Inflammatory macrophage treated with lipopolysaccharide for 4 hours (primary cell): Measurements from ENCODE around the gene COBL.

Source experiments
- DNase-seq: peaks from one replicate; pipeline ENCODE4 v3.0.0-alpha.2; 2020

The COBL gene

GRCh38 chr7:51140199-51141164 is 176.1 kb downstream of the COBL start:
- DNase-seq: no peak

- DNase-seq: no peak
These were observed 176.8 kb downstream of the COBL start for GRCh38 chr7:51139796-51140195.

GRCh38 chr7:51138123-51139085 is 178.2 kb downstream of the COBL start:
- no peak for DNase-seq

DNA sequence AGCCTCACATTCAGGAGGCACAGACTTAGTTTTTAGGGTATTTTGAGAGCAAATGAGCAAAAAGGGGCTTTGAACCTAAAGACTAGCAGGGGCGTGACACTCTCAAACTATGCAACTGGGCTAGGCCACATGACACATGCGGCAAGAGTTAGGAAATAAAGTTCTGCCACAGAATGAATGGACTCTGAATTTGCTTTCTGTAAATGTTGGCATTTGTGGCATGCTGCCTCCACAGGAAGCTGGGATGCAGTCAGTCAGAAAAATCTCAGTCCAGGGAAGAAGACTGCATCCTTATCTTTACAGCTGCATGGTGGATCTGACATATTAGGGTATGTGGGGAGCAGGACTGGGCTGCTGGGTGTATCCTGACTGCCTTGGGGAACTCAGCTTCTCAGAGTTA is 181.0 kb downstream of the COBL start:
- no peak for DNase-seq

GRCh38 chr7:51134013-51134441 is 182.6 kb downstream of the COBL start:
- DNase-seq: no peak

DNA sequence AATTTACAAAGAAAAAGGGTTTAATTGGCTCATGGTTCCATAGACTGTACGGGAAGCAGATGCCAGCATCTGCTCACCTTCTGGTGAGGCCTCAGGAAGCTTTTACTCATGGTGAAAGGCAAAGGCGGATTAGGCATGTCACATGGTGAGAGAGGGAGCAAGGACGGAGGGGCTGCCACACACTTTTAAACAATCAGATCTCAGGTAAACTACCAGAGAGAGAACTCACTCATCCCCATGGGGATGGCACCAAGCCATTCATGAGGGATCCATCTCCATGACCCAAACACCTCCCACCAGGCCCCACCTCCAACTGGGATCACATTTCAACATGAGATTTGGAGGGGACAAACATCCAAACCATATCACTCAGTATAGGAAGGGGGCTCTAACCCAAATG is 183.9 kb downstream of the COBL start:
- DNase-seq: no peak

GRCh38 chr7:51129527-51130472 is 186.8 kb downstream of the COBL start:
- DNase-seq: no peak

GRCh38 chr7:51128545-51129435 is 187.8 kb downstream of the COBL start:
- no peak for DNase-seq

DNA sequence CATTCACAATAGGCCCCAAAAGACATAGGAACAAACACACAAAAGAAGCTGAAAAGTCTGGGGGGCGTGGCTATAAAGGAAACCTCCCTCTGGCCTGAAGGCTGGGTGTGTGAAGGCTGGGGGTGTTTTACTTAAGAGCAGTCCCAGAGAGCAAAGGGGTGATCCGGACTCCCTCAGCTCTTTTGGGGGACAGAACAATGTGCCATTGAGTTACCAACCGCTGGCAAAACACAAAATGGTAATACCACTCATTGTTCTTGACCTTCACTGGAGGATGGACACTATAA is 189.0 kb downstream of the COBL start:
- DNase-seq: no peak

DNA sequence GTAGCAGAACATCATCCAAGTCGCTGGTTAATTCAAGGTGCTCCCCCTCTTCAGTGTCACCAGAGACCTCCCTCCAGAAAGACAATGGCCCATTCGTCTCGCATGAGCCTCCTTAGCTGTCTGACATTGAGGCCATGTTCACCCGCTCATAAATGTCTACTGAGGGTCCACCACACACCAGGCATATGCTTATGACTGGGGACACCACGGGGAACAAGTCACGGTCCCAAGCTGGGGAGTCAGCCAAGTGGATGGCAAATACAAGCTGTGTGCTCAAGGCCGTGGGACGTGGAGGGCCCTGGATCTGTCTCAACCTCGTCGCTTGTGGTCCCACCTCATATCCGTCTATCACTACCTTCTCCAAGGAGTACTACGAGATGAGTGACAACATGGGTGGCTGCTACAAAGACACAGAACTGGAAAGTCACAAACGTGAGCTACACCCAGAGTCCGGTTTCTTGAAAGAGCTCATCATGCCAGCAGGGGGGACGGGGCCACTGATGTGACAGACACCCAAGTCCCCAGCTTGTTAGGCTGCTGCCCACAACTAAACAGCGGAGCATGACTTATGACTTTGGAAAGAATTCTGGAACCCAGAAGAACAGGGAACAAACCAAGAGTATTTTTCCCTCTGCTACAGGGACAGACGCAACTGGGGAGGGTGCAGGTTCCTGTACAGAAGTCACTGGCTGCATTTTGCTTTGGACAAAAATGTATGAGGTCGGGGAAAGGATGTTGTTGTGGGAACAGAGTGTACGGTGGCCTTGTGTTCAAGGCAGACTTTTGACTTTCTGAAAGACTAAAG is 189.6 kb downstream of the COBL start:
- no peak for DNase-seq

- DNase-seq: no peak
These were observed 190.3 kb downstream of the COBL start for GRCh38 chr7:51126324-51126723.

DNA sequence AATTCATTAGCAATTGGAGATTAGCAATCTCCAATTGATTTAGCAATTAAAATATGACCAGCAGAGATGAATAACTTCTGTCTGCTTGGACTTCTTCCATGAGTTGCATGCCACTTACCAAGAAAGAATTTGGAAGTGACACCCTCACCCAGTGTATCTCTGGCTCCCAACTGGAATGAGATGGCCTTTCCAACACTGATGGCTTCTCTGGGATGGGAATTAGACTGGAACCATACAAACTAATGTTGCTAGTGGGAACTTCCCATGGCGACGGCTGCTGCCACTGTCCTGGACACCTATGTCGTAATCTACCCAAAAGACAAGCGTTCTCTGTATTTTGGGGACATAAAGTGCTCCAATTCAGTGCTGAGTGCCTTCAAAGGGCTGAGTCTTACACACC is 192.3 kb downstream of the COBL start:
- peak; percentile 35 for DNase-seq

DNA sequence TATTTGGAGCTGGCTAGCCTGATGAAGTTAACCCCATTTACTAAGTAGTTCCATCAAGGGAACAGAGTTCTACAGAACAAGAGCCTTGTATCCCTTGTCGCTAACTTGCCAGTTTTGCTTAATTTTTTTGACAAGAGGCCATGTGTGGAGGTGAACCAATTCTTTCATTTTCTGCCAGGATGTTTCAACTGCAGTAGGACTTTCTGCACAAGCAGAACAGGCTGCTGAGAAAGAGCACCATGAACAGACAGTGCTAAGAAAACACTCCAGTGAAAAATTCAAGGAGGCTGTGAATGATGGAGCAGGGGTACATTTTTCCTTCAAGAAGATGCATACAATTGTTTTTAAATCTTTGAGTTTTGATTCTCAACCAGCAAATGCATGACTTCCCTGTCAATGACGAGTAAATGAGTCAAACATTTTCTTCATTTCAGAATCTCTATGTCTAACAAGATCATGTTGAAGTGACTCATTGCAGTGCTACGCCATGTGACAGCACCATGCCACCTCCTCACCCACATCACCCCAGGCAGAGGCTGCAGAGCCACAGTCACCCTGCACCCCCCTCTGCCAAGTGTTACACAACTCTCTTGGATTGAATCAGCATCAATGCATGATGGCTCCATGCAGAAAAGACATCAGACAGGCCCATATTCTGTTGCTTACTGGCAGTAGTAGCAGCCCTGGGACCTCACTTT is 193.1 kb downstream of the COBL start:
- DNase-seq: peak; percentile 98

DNA sequence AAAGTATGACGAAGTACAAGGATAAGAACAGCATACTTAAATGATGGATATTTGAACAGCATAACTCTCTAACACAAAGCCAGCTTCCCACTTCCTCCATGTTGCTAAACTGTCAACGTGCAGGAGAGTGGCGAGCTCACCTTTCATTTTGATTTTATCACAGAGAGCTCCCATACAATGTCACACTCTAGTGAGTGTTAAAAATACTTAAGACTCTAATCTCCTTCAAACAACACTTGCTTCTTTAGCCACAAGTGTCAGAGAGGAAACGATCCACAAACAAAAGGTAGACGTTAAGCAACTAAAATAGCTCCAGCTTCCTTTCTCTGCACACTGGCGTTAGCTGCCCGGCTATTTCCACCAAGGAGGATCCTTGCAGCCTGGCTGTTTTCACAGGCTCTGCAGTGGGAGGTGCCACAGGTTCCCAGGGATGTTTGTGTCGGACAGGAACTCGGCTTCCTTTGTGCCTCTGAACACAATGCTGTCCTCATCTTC is 194.6 kb downstream of the COBL start:
- peak; percentile 31 for DNase-seq

- DNase-seq: no peak
These were observed 195.4 kb downstream of the COBL start for GRCh38 chr7:51121036-51121790.

GRCh38 chr7:51118628-51119027 is 198.0 kb downstream of the COBL start:
- no peak for DNase-seq

GRCh38 chr7:51114501-51114900 is 202.1 kb downstream of the COBL start:
- peak; percentile 82 for DNase-seq

DNA sequence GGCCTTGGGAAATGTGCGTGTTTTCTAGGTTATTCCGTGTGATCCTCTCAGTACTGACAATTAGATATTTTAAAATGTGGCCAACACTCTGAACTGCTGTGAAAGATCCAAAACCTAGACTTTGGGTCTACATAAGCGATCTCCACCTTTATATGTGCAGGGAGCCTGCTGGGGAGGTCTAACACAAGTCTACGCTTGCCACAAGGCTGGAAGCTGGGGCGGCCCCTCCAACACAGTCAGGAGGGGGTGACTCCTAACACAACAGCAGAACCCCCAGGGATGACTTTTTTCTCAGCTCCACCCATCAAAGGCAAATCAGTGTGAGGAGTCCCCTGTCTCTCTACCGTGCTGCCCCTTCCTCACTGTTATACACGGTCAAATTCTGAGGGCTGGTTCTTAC is 202.6 kb downstream of the COBL start:
- no peak for DNase-seq

- no peak for DNase-seq
These were observed 203.0 kb downstream of the COBL start for GRCh38 chr7:51113560-51113959.
